GM18520 (cell line): ENCODE measurements around the gene ITPRIPL1.
A peak's percentile ranks its signal among the peaks of the same experiment; 100 is the strongest.
"Not testable (repeated sequence)": the region's sequence is repeated elsewhere in the genome, so short reads cannot be mapped to it uniquely, and the experiment has no call there.

Source experiments
- ATAC-seq: cut with Tn5 transposase; IDR thresholded peaks from one replicate; pipeline ENCODE4 v1.9.1; 2021; ENCODE audit not compliant: unreplicated experiment

The ITPRIPL1 gene

GRCh38 chr2:96325041-96325883 is at the start of gene ITPRIPL1:
TSS of gene ITPRIPL1 (plus strand) at chr2:96325317. CDS start at chr2:96325840, 523 bp downstream.
- ATAC-seq, result no peak

- no peak for ATAC-seq
Observed at GRCh38 chr2:96276787-96277499, 48.2 kb upstream of the ITPRIPL1 start.

- no peak for ATAC-seq
Observed at GRCh38 chr2:96287273-96287856, 37.8 kb upstream of the ITPRIPL1 start.

GRCh38 chr2:96291751-96292150 is 33.4 kb upstream of the ITPRIPL1 start:
- ATAC-seq, result no peak

GRCh38 chr2:96294271-96294670 is 30.8 kb upstream of the ITPRIPL1 start:
- ATAC-seq, result not testable (repeated sequence)

- ATAC-seq, result no peak
Observed at GRCh38 chr2:96296925-96297324, 28.2 kb upstream of the ITPRIPL1 start.

- no peak for ATAC-seq
Observed at GRCh38 chr2:96301865-96302264, 23.3 kb upstream of the ITPRIPL1 start.

- no peak for ATAC-seq
Observed at GRCh38 chr2:96304606-96305005, 20.5 kb upstream of the ITPRIPL1 start.

GRCh38 chr2:96305091-96305978 is 19.8 kb upstream of the ITPRIPL1 start, which contains the start of gene SNRNP200:
TSS of gene SNRNP200 (minus strand) at chr2:96305546. CDS start at chr2:96305437, 109 bp downstream.
- ATAC-seq, result peak; percentile 84

GRCh38 chr2:96305979-96306308 is 19.2 kb upstream of the ITPRIPL1 start:
- ATAC-seq, result no peak

GRCh38 chr2:96306370-96306769 is 18.7 kb upstream of the ITPRIPL1 start:
- ATAC-seq, result no peak

- ATAC-seq, result no peak
Observed at GRCh38 chr2:96308248-96308647, 16.9 kb upstream of the ITPRIPL1 start.

GRCh38 chr2:96315005-96315399 is 10.1 kb upstream of the ITPRIPL1 start:
- ATAC-seq, result no peak

GRCh38 chr2:96315400-96316071 is 9.6 kb upstream of the ITPRIPL1 start:
- no peak for ATAC-seq

GRCh38 chr2:96316999-96317398 is 8.1 kb upstream of the ITPRIPL1 start:
- no peak for ATAC-seq

- ATAC-seq, result no peak
Observed at GRCh38 chr2:96317584-96317997, 7.5 kb upstream of the ITPRIPL1 start.

- no peak for ATAC-seq
Observed at GRCh38 chr2:96318723-96319122, 6.4 kb upstream of the ITPRIPL1 start.

GRCh38 chr2:96319396-96319795 is 5.7 kb upstream of the ITPRIPL1 start:
- ATAC-seq, result no peak

- ATAC-seq, result no peak
Observed at GRCh38 chr2:96320326-96320725, 4.8 kb upstream of the ITPRIPL1 start.
